WTC11 (cell line): Measurements from ENCODE around the gene TM9SF3. TPM values are rescaled to one million over a fixed set of nuclear protein-coding genes. Genes with fewer than 3 reads are reported as not detected.

Experiments used
- ATAC-seq: fragments of 200-7000 bp; cut with Tn5 transposase; 2 replicates; pipeline ENCODE4 v1.10.0; 2021; ENCODE audit warnings: mild to moderate bottlenecking, moderate library complexity
- CTCF ChIA-PET: fragments of 300-600 bp; sonication (Branson Sonifier 250); formaldehyde crosslinking; loops from one replicate; lab custom pipeline; 2021; ENCODE audit warnings: antibody characterized with exemption; lab: Charles Lee
- POLR2A ChIA-PET: fragments of 350-600 bp; sonication (Branson Sonifier 250); formaldehyde crosslinking; loops from one replicate; lab custom pipeline; 2021; ENCODE audit warnings: antibody characterized with exemption; lab: Charles Lee
- DNase-seq: peaks from one replicate; pipeline ENCODE4 v3.0.0; 2021; ENCODE audit warnings: low spot score
- H3K27ac Mint-ChIP-seq: 2 replicates; pipeline ENCODE4 v1.8.0; 2021; ENCODE audit warnings: mixed read lengths
- H3K27me3 Mint-ChIP-seq: 2 replicates; pipeline ENCODE4 v1.8.0; 2021; ENCODE audit warnings: low read depth, mild to moderate bottlenecking, moderate library complexity, mixed read lengths
- H3K36me3 Mint-ChIP-seq: 2 replicates; pipeline ENCODE4 v1.8.0; 2021; ENCODE audit warnings: mixed read lengths
- H3K4me1 Mint-ChIP-seq: 2 replicates; pipeline ENCODE4 v1.8.0; 2022; ENCODE audit warnings: mixed read lengths
- H3K4me3 Mint-ChIP-seq: 2 replicates; pipeline ENCODE4 v1.8.0; 2021; ENCODE audit warnings: mild to moderate bottlenecking, moderate library complexity, mixed read lengths
- H3K9me3 Mint-ChIP-seq: 2 replicates; pipeline ENCODE4 v1.8.0; 2021; ENCODE audit warnings: mixed read lengths
- ATF1 ChIP-seq: sonication (generic); formaldehyde crosslinking; IDR thresholded peaks from 2 replicates; pipeline ENCODE4 v1.8.1; 2023; ENCODE audit warnings: mild to moderate bottlenecking, moderate library complexity, missing genetic modification reagents
- CREB1 ChIP-seq: sonication (generic); formaldehyde crosslinking; IDR thresholded peaks from 2 replicates; pipeline ENCODE4 v1.8.0; 2023; ENCODE audit warnings: mild to moderate bottlenecking, missing genetic modification reagents
- FOXP1 ChIP-seq: sonication (generic); formaldehyde crosslinking; IDR thresholded peaks from 2 replicates; pipeline ENCODE4 v1.8.0; 2022; ENCODE audit warnings: missing genetic modification reagents, mild to moderate bottlenecking, moderate library complexity, borderline replicate concordance
- GRHL2 ChIP-seq: fragments of 250-450 bp; sonication (Bioruptor Pico); IDR thresholded peaks from 2 replicates; pipeline ENCODE4 v1.8.0; 2022; ENCODE audit warnings: mild to moderate bottlenecking, moderate library complexity; ENCODE audit not compliant: insufficient replicate concordance, severe bottlenecking
- NR2C2 ChIP-seq: sonication (generic); formaldehyde crosslinking; IDR thresholded peaks from 2 replicates; pipeline ENCODE4 v1.8.0; 2022; ENCODE audit warnings: mild to moderate bottlenecking, missing genetic modification reagents
- RORB ChIP-seq: fragments of 250-450 bp; sonication (Bioruptor Pico); IDR thresholded peaks from 2 replicates; pipeline ENCODE4 v1.9.0; 2021; ENCODE audit warnings: mild to moderate bottlenecking
- TEAD4 ChIP-seq: sonication (generic); formaldehyde crosslinking; IDR thresholded peaks from 2 replicates; pipeline ENCODE4 v1.8.0; 2022; ENCODE audit warnings: mild to moderate bottlenecking, missing genetic modification reagents
- TP53 ChIP-seq: sonication (generic); formaldehyde crosslinking; IDR thresholded peaks from 2 replicates; pipeline ENCODE4 v1.8.1; 2023; ENCODE audit warnings: mild to moderate bottlenecking, missing genetic modification reagents
- ZNF121 ChIP-seq: sonication (generic); formaldehyde crosslinking; IDR thresholded peaks from 2 replicates; pipeline ENCODE4 v1.8.0; 2023; ENCODE audit warnings: missing genetic modification reagents
- ZNF263 ChIP-seq: sonication (generic); formaldehyde crosslinking; IDR thresholded peaks from 2 replicates; pipeline ENCODE4 v1.8.1; 2022; ENCODE audit warnings: low read depth, mild to moderate bottlenecking, moderate library complexity, missing genetic modification reagents
- ZNF416 ChIP-seq: fragments of 250-450 bp; sonication (Bioruptor Pico); IDR thresholded peaks from 2 replicates; pipeline ENCODE4 v1.9.0; 2021; ENCODE audit warnings: mild to moderate bottlenecking, inconsistent platforms
- ZNF671 ChIP-seq: fragments of 250-450 bp; sonication (Bioruptor Pico); IDR thresholded peaks from 2 replicates; pipeline ENCODE4 v1.8.0; 2021; ENCODE audit warnings: mild to moderate bottlenecking
- total RNA-seq: library from RNA; stranded (reverse); gene quantifications from 3 replicates; pipeline ENCODE4 v1.2.3, GENCODE V29; 2021
- TF ChIP-seq, protein P1 (sequence below): sonication (generic); formaldehyde crosslinking; IDR thresholded peaks from 2 replicates; pipeline ENCODE4 v1.8.0; 2022; ENCODE audit warnings: mild to moderate bottlenecking, missing genetic modification reagents
- TF ChIP-seq, protein P2 (sequence below): fragments of 250-450 bp; sonication (Bioruptor Pico); IDR thresholded peaks from 2 replicates; pipeline ENCODE4 v1.9.0; 2021; ENCODE audit warnings: mild to moderate bottlenecking, borderline replicate concordance
- TF ChIP-seq, protein P3 (sequence below): sonication (generic); formaldehyde crosslinking; IDR thresholded peaks from 2 replicates; pipeline ENCODE4 v1.8.0; 2022; ENCODE audit warnings: mild to moderate bottlenecking, missing genetic modification reagents
- TF ChIP-seq, protein P4 (sequence below): sonication (generic); formaldehyde crosslinking; IDR thresholded peaks from 2 replicates; pipeline ENCODE4 v1.8.1; 2022; ENCODE audit warnings: mild to moderate bottlenecking, missing genetic modification reagents, moderate library complexity, borderline replicate concordance
- TF ChIP-seq, protein P5 (sequence below): sonication (generic); formaldehyde crosslinking; IDR thresholded peaks from 2 replicates; pipeline ENCODE4 v1.8.1; 2023; ENCODE audit warnings: mild to moderate bottlenecking, moderate library complexity, missing genetic modification reagents
- TF ChIP-seq, protein P6 (sequence below): sonication (generic); formaldehyde crosslinking; conservative IDR thresholded peaks from 2 replicates; pipeline ENCODE4 v1.8.1; 2022; ENCODE audit warnings: mild to moderate bottlenecking, missing genetic modification reagents
- TF ChIP-seq, protein P7 (sequence below): sonication (generic); formaldehyde crosslinking; IDR thresholded peaks from 2 replicates; pipeline ENCODE4 v1.8.0; 2023; ENCODE audit warnings: mild to moderate bottlenecking, missing genetic modification reagents

TM9SF3 gene
- total RNA-seq, 1 experiment from 2014 or later, result 116 TPM

DNA sequence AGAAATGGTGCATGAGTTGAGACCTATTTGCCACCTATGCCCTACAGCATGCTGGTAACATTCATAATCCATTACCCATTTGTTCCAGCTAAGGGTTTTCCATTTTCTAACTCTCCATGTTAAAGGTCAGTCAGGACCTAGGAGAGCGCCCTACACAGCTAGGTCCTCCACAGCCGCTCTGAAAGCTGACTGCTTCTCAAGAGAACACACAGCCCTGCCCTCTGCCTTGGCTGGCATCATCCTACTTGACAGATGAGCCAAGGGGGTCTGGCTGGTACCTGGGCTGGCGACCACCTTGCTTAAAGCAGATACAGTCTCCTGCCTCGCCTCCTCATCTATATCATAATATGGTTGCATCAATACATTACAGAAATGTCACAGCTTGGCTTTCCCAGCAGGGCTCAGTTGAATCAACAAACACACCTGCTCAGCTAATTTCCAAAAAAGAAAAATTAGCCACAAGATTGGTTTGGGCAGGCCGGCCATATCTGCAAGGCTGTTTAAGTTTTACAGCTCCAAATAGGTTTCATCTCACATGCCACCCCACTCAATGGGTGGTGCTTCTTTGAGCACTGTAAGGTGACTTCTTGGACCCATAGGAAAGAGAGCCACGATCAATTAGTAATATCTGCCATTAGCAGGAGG, 90.4 kb downstream of the TM9SF3 start:
- Mint-ChIP-seq H3K9me3 (no peaks in the 10 kb centered on the region), H3K27me3 (no peaks in the 10 kb centered on the region; the same call in 1 of the 2 replicates), H3K4me3 (no peak overlapping the region)
- POLR2A ChIA-PET, result no interaction called here
- ATAC-seq, result peak; percentile 80
- no peak for TF ChIP-seq ZNF671
- TF ChIP-seq, protein P1, sequence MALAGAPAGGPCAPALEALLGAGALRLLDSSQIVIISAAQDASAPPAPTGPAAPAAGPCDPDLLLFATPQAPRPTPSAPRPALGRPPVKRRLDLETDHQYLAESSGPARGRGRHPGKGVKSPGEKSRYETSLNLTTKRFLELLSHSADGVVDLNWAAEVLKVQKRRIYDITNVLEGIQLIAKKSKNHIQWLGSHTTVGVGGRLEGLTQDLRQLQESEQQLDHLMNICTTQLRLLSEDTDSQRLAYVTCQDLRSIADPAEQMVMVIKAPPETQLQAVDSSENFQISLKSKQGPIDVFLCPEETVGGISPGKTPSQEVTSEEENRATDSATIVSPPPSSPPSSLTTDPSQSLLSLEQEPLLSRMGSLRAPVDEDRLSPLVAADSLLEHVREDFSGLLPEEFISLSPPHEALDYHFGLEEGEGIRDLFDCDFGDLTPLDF (CRISPR knock-in tag), result no peak
- TF ChIP-seq ZNF416, result no peak
- no peak for TF ChIP-seq RORB (CRISPR knock-in tag)
- no peak for TF ChIP-seq TP53 (CRISPR knock-in tag)
- TF ChIP-seq CREB1, result no peak
- TF ChIP-seq, protein P2, sequence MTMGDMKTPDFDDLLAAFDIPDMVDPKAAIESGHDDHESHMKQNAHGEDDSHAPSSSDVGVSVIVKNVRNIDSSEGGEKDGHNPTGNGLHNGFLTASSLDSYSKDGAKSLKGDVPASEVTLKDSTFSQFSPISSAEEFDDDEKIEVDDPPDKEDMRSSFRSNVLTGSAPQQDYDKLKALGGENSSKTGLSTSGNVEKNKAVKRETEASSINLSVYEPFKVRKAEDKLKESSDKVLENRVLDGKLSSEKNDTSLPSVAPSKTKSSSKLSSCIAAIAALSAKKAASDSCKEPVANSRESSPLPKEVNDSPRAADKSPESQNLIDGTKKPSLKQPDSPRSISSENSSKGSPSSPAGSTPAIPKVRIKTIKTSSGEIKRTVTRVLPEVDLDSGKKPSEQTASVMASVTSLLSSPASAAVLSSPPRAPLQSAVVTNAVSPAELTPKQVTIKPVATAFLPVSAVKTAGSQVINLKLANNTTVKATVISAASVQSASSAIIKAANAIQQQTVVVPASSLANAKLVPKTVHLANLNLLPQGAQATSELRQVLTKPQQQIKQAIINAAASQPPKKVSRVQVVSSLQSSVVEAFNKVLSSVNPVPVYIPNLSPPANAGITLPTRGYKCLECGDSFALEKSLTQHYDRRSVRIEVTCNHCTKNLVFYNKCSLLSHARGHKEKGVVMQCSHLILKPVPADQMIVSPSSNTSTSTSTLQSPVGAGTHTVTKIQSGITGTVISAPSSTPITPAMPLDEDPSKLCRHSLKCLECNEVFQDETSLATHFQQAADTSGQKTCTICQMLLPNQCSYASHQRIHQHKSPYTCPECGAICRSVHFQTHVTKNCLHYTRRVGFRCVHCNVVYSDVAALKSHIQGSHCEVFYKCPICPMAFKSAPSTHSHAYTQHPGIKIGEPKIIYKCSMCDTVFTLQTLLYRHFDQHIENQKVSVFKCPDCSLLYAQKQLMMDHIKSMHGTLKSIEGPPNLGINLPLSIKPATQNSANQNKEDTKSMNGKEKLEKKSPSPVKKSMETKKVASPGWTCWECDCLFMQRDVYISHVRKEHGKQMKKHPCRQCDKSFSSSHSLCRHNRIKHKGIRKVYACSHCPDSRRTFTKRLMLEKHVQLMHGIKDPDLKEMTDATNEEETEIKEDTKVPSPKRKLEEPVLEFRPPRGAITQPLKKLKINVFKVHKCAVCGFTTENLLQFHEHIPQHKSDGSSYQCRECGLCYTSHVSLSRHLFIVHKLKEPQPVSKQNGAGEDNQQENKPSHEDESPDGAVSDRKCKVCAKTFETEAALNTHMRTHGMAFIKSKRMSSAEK (CRISPR knock-in tag), result no peak
- TF ChIP-seq ATF1 (CRISPR knock-in tag), result no peak
- TF ChIP-seq, protein P3, sequence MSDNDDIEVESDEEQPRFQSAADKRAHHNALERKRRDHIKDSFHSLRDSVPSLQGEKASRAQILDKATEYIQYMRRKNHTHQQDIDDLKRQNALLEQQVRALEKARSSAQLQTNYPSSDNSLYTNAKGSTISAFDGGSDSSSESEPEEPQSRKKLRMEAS (CRISPR knock-in tag), result no peak
- no peak for TF ChIP-seq ZNF121 (CRISPR knock-in tag)
- no peak for TF ChIP-seq TEAD4 (CRISPR knock-in tag)
- TF ChIP-seq, protein P4, sequence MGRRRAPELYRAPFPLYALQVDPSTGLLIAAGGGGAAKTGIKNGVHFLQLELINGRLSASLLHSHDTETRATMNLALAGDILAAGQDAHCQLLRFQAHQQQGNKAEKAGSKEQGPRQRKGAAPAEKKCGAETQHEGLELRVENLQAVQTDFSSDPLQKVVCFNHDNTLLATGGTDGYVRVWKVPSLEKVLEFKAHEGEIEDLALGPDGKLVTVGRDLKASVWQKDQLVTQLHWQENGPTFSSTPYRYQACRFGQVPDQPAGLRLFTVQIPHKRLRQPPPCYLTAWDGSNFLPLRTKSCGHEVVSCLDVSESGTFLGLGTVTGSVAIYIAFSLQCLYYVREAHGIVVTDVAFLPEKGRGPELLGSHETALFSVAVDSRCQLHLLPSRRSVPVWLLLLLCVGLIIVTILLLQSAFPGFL (CRISPR knock-in tag), result no peak
- TF ChIP-seq ZNF263 (CRISPR knock-in tag), result no peak
- TF ChIP-seq, protein P5, sequence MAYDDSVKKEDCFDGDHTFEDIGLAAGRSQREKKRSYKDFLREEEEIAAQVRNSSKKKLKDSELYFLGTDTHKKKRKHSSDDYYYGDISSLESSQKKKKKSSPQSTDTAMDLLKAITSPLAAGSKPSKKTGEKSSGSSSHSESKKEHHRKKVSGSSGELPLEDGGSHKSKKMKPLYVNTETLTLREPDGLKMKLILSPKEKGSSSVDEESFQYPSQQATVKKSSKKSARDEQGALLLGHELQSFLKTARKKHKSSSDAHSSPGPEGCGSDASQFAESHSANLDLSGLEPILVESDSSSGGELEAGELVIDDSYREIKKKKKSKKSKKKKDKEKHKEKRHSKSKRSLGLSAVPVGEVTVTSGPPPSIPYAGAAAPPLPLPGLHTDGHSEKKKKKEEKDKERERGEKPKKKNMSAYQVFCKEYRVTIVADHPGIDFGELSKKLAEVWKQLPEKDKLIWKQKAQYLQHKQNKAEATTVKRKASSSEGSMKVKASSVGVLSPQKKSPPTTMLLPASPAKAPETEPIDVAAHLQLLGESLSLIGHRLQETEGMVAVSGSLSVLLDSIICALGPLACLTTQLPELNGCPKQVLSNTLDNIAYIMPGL (CRISPR knock-in tag), result no peak
- TF ChIP-seq FOXP1 (CRISPR knock-in tag), result no peak
- TF ChIP-seq GRHL2, result no peak
- TF ChIP-seq, all 79 proteins: peak for 0
- H3K4me1 Mint-ChIP-seq, result peaks cover 36% of the 10 kb centered on the region
- H3K36me3 Mint-ChIP-seq, result no peaks in the 10 kb centered on the region
- peak; percentile 30 for DNase-seq
- H3K27ac Mint-ChIP-seq, result no peak overlapping the region
- CTCF ChIA-PET, result interaction anchor here (1.2 to 5.5 kb wide), 6 partner anchors 13 to 121 kb away, joined by 7 to 46 read pairs (median 11); partner anchors contain the start of gene TLL2

DNA sequence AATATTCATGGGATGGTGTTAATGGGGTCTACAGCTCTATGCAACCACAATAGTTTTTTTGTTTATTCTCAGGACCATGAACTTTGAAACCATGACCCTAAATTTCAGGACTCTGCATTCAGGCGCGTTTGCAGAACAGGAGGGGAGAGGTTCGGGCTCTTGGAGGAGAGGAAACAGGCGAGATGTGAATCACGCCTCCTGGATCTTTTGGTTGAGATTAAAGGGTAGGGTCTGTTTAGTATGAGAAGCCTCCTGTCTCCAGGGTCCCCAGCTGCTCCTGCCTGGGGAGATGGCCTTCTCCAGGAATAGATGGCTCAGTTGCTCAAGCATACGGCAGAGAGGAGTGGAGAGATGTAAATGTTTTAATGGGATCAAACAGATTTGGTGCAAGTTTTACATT, 91.3 kb downstream of the TM9SF3 start:
- H3K4me1 Mint-ChIP-seq, result peaks cover 40% of the 10 kb centered on the region
- TF ChIP-seq, protein P6, sequence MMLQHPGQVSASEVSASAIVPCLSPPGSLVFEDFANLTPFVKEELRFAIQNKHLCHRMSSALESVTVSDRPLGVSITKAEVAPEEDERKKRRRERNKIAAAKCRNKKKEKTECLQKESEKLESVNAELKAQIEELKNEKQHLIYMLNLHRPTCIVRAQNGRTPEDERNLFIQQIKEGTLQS, result no peak
- no peak for TF ChIP-seq ATF1 (CRISPR knock-in tag)
- TF ChIP-seq NR2C2 (CRISPR knock-in tag), result no peak
- TF ChIP-seq, protein P7, sequence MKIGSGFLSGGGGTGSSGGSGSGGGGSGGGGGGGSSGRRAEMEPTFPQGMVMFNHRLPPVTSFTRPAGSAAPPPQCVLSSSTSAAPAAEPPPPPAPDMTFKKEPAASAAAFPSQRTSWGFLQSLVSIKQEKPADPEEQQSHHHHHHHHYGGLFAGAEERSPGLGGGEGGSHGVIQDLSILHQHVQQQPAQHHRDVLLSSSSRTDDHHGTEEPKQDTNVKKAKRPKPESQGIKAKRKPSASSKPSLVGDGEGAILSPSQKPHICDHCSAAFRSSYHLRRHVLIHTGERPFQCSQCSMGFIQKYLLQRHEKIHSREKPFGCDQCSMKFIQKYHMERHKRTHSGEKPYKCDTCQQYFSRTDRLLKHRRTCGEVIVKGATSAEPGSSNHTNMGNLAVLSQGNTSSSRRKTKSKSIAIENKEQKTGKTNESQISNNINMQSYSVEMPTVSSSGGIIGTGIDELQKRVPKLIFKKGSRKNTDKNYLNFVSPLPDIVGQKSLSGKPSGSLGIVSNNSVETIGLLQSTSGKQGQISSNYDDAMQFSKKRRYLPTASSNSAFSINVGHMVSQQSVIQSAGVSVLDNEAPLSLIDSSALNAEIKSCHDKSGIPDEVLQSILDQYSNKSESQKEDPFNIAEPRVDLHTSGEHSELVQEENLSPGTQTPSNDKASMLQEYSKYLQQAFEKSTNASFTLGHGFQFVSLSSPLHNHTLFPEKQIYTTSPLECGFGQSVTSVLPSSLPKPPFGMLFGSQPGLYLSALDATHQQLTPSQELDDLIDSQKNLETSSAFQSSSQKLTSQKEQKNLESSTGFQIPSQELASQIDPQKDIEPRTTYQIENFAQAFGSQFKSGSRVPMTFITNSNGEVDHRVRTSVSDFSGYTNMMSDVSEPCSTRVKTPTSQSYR (CRISPR knock-in tag), result no peak
- no peak overlapping the region for H3K4me3 Mint-ChIP-seq
- no peak overlapping the region for H3K27ac Mint-ChIP-seq
- H3K36me3 Mint-ChIP-seq, result no peaks in the 10 kb centered on the region
- ChIA-PET CTCF (interaction anchor here (1.2 to 5.5 kb wide), 5 partner anchors 14 to 120 kb away, joined by 7 to 46 read pairs (median 12); partner anchors contain the start of gene TLL2), POLR2A (no interaction called here)
- DNase-seq, result no peak
- no peaks in the 10 kb centered on the region; the same call in 1 of the 2 replicates for H3K27me3 Mint-ChIP-seq
- no peaks in the 10 kb centered on the region for H3K9me3 Mint-ChIP-seq
- ATAC-seq, result no peak
